ENCODE measurements around the gene TMEM200A. TPM values are rescaled to one million over a fixed set of nuclear protein-coding genes. Genes with fewer than 3 reads are reported as not detected.

TMEM200A gene
- total RNA-seq, 1 experiment from 2014 or later = 2.0 TPM

DNA sequence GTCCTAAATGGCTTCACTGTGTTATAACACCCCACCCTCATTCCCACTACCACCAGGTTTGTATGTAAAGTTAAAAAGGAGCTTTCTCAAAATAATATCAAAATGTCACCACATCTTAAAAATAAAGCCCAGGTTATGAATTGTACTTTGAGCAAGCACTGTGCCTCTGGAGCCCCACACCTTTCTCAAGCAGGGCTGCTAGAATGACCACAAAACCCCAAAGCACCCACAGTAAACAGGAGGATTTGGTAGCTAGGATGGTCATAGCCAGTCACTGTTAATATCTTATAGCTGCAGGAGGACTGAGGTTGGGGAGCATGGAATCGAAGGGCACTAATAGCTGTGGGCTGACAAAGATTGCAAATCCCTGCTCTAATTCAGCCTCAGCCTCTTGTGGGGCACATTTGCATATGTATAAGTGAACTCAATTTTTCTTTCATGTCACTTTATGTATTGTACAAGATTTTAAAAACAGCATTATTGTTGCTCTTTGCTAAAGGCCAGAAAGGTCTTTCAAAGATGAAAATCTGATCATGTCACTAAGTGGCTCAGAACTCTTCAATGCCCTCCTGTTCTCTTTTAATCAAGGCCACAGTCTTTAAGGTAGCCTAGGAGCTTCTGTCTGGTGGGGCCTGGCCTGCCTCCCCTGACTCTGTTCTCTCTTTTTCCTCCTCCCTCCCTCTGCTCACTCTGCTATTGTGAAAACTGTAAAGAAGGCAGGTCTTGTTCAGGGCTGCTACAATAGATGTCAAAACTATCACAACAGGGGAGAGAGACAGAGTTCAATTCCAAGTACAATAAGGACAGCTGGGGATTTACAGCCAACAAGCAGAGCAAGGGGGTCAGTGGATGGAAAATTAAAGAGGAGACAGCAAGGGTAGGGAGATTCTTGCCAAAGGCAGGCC, 101.6 kb downstream of the TMEM200A start:
- no peaks in the 10 kb centered on the region for H3K27me3 ChIP-seq (replicated peaks; ENCODE audit: insufficient read depth, low read depth, low read length, poor library complexity)
- intact Hi-C loops (cut with micrococcal nuclease; ENCODE audit: unreplicated experiment) = no loop called here
- TF ChIP-seq, protein P1, sequence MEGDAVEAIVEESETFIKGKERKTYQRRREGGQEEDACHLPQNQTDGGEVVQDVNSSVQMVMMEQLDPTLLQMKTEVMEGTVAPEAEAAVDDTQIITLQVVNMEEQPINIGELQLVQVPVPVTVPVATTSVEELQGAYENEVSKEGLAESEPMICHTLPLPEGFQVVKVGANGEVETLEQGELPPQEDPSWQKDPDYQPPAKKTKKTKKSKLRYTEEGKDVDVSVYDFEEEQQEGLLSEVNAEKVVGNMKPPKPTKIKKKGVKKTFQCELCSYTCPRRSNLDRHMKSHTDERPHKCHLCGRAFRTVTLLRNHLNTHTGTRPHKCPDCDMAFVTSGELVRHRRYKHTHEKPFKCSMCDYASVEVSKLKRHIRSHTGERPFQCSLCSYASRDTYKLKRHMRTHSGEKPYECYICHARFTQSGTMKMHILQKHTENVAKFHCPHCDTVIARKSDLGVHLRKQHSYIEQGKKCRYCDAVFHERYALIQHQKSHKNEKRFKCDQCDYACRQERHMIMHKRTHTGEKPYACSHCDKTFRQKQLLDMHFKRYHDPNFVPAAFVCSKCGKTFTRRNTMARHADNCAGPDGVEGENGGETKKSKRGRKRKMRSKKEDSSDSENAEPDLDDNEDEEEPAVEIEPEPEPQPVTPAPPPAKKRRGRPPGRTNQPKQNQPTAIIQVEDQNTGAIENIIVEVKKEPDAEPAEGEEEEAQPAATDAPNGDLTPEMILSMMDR (conservative IDR thresholded peaks at IDR 0.05; ENCODE audit: low read depth, low read length) = no peak
- no peak for TF ChIP-seq EZH2 (IDR thresholded peaks at IDR 0.05; ENCODE audit: borderline replicate concordance, low read depth, low read length, poor library complexity, severe bottlenecking)

DNA sequence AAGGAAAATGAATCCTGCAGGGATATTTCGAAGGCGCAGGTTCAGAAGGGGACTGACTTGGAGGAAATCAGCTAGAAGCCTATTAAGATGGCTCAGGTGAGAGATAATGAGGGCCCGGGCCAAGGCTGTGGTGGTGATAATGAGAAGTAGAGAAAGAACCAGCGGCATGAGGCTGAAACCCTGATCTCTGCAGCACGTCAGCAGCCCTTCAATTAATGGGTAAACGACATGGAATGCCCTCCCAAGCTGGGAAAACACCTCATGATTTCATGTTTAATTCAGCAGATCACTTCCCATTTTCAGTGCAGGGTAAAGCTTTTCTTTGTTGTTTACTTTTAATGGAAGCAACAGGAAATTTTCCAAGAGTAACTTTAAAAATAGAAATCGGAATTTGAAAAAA, 104.9 kb downstream of the TMEM200A start:
- Histone ChIP-seq H3K36me3 (ENCODE audit: insufficient read depth, low read length, poor library complexity, severe bottlenecking) (no peaks in the 10 kb centered on the region), H3K4me3 (ENCODE audit: low read depth, low read length, poor library complexity, severe bottlenecking) (no peak overlapping the region), H3K9me3 (ENCODE audit: low read depth, low read length, poor library complexity, severe bottlenecking) (no peaks in the 10 kb centered on the region), H3K27ac (ENCODE audit: low read depth, low read length, poor library complexity, severe bottlenecking) (no peak overlapping the region), H3K4me1 (ENCODE audit: insufficient read depth, low read length, poor library complexity, severe bottlenecking) (no peaks in the 10 kb centered on the region), H3K27me3 (replicated peaks; ENCODE audit: insufficient read depth, low read depth, low read length, poor library complexity) (no peaks in the 10 kb centered on the region)
- no TSS peak for BruUV-seq (replicated peaks)
- intact Hi-C loops (cut with micrococcal nuclease; ENCODE audit: unreplicated experiment) = no loop called here
- CTCF ChIA-PET = no interaction called here
- no peak for DNase-seq (ENCODE audit: low spot score)
- POLR2A ChIA-PET (ENCODE audit: low non-redundant PET) = no interaction called here
- no peak for TF ChIP-seq EZH2 (IDR thresholded peaks at IDR 0.05; ENCODE audit: borderline replicate concordance, low read depth, low read length, poor library complexity, severe bottlenecking)
- TF ChIP-seq, protein P1 (conservative IDR thresholded peaks at IDR 0.05; ENCODE audit: low read depth, low read length) = no peak

More for the DNA sequence above, 101.6 kb downstream of the TMEM200A start:
- DNase-seq (ENCODE audit: low spot score) = no peak
- Histone ChIP-seq H3K27ac (ENCODE audit: low read depth, low read length, poor library complexity, severe bottlenecking) (no peak overlapping the region), H3K36me3 (ENCODE audit: insufficient read depth, low read length, poor library complexity, severe bottlenecking) (no peaks in the 10 kb centered on the region), H3K9me3 (ENCODE audit: low read depth, low read length, poor library complexity, severe bottlenecking) (no peaks in the 10 kb centered on the region), H3K4me1 (ENCODE audit: insufficient read depth, low read length, poor library complexity, severe bottlenecking) (no peaks in the 10 kb centered on the region), H3K4me3 (ENCODE audit: low read depth, low read length, poor library complexity, severe bottlenecking) (no peak overlapping the region)
- BruUV-seq (replicated peaks) = no TSS peak
- ChIA-PET CTCF (no interaction called here), POLR2A (ENCODE audit: low non-redundant PET) (no interaction called here)

DNA sequence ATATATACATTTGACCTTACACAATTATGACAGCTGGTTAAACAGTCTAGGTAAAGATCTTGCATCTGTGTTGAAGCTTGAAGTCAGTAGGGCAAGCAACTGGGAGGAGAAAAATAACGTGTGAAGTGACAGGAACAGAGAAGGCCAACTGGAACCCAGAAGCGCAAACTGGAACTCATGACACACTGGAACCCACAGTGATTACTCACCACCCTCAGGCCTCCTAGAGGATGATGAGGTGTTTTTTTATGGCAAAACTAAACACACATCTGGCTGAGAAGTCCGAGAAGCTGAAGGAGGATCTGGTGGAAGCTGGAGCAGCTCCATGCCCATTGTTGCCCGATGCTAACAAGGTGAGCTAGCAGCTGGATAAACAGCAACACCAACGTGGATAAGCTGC, 108.1 kb downstream of the TMEM200A start:
- CTCF ChIA-PET = no interaction called here
- H3K4me3 ChIP-seq (ENCODE audit: low read depth, low read length, poor library complexity, severe bottlenecking) = no peak overlapping the region
- H3K9me3 ChIP-seq (ENCODE audit: low read depth, low read length, poor library complexity, severe bottlenecking) = no peaks in the 10 kb centered on the region
- intact Hi-C loops (cut with micrococcal nuclease; ENCODE audit: unreplicated experiment) = no loop called here
- TF ChIP-seq, protein P1 (conservative IDR thresholded peaks at IDR 0.05; ENCODE audit: low read depth, low read length) = no peak
- no peak for TF ChIP-seq EZH2 (IDR thresholded peaks at IDR 0.05; ENCODE audit: borderline replicate concordance, low read depth, low read length, poor library complexity, severe bottlenecking)
- H3K4me1 ChIP-seq (ENCODE audit: insufficient read depth, low read length, poor library complexity, severe bottlenecking) = no peaks in the 10 kb centered on the region
- H3K27me3 ChIP-seq (replicated peaks; ENCODE audit: insufficient read depth, low read depth, low read length, poor library complexity) = no peaks in the 10 kb centered on the region
- POLR2A ChIA-PET (ENCODE audit: low non-redundant PET) = no interaction called here
- H3K36me3 ChIP-seq (ENCODE audit: insufficient read depth, low read length, poor library complexity, severe bottlenecking) = no peaks in the 10 kb centered on the region
- no TSS peak for BruUV-seq (replicated peaks)
- no peak for DNase-seq (ENCODE audit: low spot score)
- no peak overlapping the region for H3K27ac ChIP-seq (ENCODE audit: low read depth, low read length, poor library complexity, severe bottlenecking)
